IMR-90 (cell line): ENCODE data around the gene DCDC2. TPM values are rescaled to one million over a fixed set of nuclear protein-coding genes. Genes with fewer than 3 reads are reported as not detected.

Source experiments
- ATAC-seq: fragments of 200-7000 bp; cut with Tn5 transposase; 2 replicates; pipeline ENCODE4 v1.9.1; 2020; ENCODE audit warnings: low read depth, mild to moderate bottlenecking, moderate library complexity
- BruUV-seq: library from RNA; stranded (reverse); fragments of 400-500 nt; replicated peaks from 2 replicates; lab custom pipeline; 2021; lab: Mats Ljungman, UMichigan
- CTCF ChIA-PET: fragments of 300-600 bp; formaldehyde crosslinking; extraction: SDS; loops from one replicate; lab custom pipeline; 2021; ENCODE audit warnings: antibody characterized with exemption; lab: Yijun Ruan, JAX
- POLR2A ChIA-PET: fragments of 300-600 bp; sonication (Branson Sonifier 250); formaldehyde crosslinking; loops from one replicate; lab custom pipeline; 2022; ENCODE audit warnings: antibody characterized with exemption; ENCODE audit not compliant: unreplicated experiment; lab: Charles Lee
- DNase-seq: peaks from one replicate; pipeline ENCODE4 v3.0.0; 2013
- H2AFZ ChIP-seq: replicated peaks from 2 replicates; pipeline ENCODE3; 2013; ENCODE audit warnings: low read length, mild to moderate bottlenecking; ENCODE audit not compliant: poor library complexity
- H2AK5ac ChIP-seq: 2 replicates; pipeline ENCODE4 v1.6.1; 2013; ENCODE audit warnings: low read depth, low read length, inconsistent platforms
- H2AK9ac ChIP-seq: replicated peaks from 2 replicates; pipeline ENCODE3; 2013; ENCODE audit warnings: mild to moderate bottlenecking, low read depth, low read length, moderate library complexity; ENCODE audit not compliant: poor library complexity
- H2BK120ac ChIP-seq: 2 replicates; pipeline ENCODE4 v1.6.1; 2013; ENCODE audit warnings: low read depth, low read length, inconsistent platforms
- H2BK15ac ChIP-seq: 3 replicates; pipeline ENCODE4 v1.6.1; 2013; ENCODE audit warnings: low read depth, low read length, inconsistent platforms
- H2BK20ac ChIP-seq: 2 replicates; pipeline ENCODE4 v1.6.1; 2013; ENCODE audit warnings: low read depth, mild to moderate bottlenecking, inconsistent platforms, low read length, moderate library complexity
- H2BK5ac ChIP-seq: 2 replicates; pipeline ENCODE4 v1.6.1; 2013; ENCODE audit warnings: mild to moderate bottlenecking, low read depth, low read length, inconsistent platforms; ENCODE audit not compliant: poor library complexity, severe bottlenecking
- H3K14ac ChIP-seq: replicated peaks from 2 replicates; pipeline ENCODE4 v1.6.1; 2013; ENCODE audit warnings: low read depth, low read length, inconsistent platforms
- H3K18ac ChIP-seq: 2 replicates; pipeline ENCODE4 v1.6.1; 2013; ENCODE audit warnings: low read depth, low read length, control low read depth
- H3K23ac ChIP-seq: 2 replicates; pipeline ENCODE4 v1.6.1; 2013; ENCODE audit warnings: low read depth, low read length, inconsistent platforms
- H3K27ac ChIP-seq: 2 replicates; pipeline ENCODE4 v1.5.1; 2013; ENCODE audit warnings: mild to moderate bottlenecking, control low read depth, low read length; ENCODE audit not compliant: insufficient read depth
- H3K27me3 ChIP-seq: 2 replicates; pipeline ENCODE4 v1.6.1; 2013; ENCODE audit warnings: low read length; ENCODE audit not compliant: control insufficient read depth, insufficient read depth
- H3K36me3 ChIP-seq: 2 replicates; pipeline ENCODE4 v1.6.1; 2013; ENCODE audit warnings: low read length, mixed read lengths; ENCODE audit not compliant: control insufficient read depth, insufficient read depth
- H3K4ac ChIP-seq: 2 replicates; pipeline ENCODE4 v1.6.1; 2013; ENCODE audit warnings: low read depth, low read length, inconsistent platforms
- H3K4me1 ChIP-seq: 2 replicates; pipeline ENCODE4 v1.6.1; 2013; ENCODE audit warnings: low read length, mixed read lengths; ENCODE audit not compliant: control insufficient read depth, insufficient read depth
- H3K4me2 ChIP-seq: 2 replicates; pipeline ENCODE4 v1.6.1; 2013; ENCODE audit warnings: low read depth, mild to moderate bottlenecking, control low read depth, low read length, moderate library complexity
- H3K4me3 ChIP-seq: 2 replicates; pipeline ENCODE4 v1.5.1; 2013; ENCODE audit warnings: low read depth, mild to moderate bottlenecking, control low read depth, low read length, moderate library complexity; ENCODE audit not compliant: insufficient read depth
- H3K56ac ChIP-seq: 2 replicates; pipeline ENCODE4 v1.6.1; 2013; ENCODE audit warnings: low read length, inconsistent platforms; ENCODE audit not compliant: insufficient read depth; ENCODE audit errors: extremely low read depth
- H3K79me1 ChIP-seq, 2 experiments: 2 replicates each; pipeline ENCODE4 v1.6.1; 2013; ENCODE audit warnings: low read length in 2 of 2, inconsistent platforms in 1 of 2, low read depth in 1 of 2
- H3K9ac ChIP-seq: 2 replicates; pipeline ENCODE4 v1.6.1; 2013; ENCODE audit warnings: low read depth, low read length, control low read depth
- H3K9me1 ChIP-seq: 2 replicates; pipeline ENCODE4 v1.6.1; 2013; ENCODE audit warnings: low read length, inconsistent platforms; ENCODE audit not compliant: insufficient read depth
- H3K9me3 ChIP-seq: 2 replicates; pipeline ENCODE4 v1.6.1; 2013; ENCODE audit warnings: low read length; ENCODE audit not compliant: control insufficient read depth, insufficient read depth
- H4K20me1 ChIP-seq: 2 replicates; pipeline ENCODE4 v1.6.1; 2013; ENCODE audit warnings: low read length, inconsistent platforms; ENCODE audit not compliant: insufficient read depth
- H4K5ac ChIP-seq: 2 replicates; pipeline ENCODE4 v1.6.1; 2013; ENCODE audit warnings: mild to moderate bottlenecking, low read depth, low read length, control low read depth
- H4K8ac ChIP-seq, 2 experiments: 2 replicates each; pipeline ENCODE4 v1.6.1; 2013; ENCODE audit warnings: low read depth in 2 of 2, low read length in 2 of 2, control low read depth in 1 of 2, inconsistent platforms in 1 of 2
- H4K91ac ChIP-seq: 2 replicates; pipeline ENCODE4 v1.6.1; 2013; ENCODE audit warnings: low read depth, low read length, inconsistent platforms; ENCODE audit not compliant: insufficient read depth
- CEBPB ChIP-seq: IDR thresholded peaks from 2 replicates; pipeline ENCODE4 v1.6.1; 2012; ENCODE audit warnings: low read depth, low read length, improper control_type of control experiment
- CHD1 ChIP-seq: IDR thresholded peaks from 2 replicates; pipeline ENCODE4 v1.6.1; 2012; ENCODE audit warnings: low read depth, low read length, improper control_type of control experiment
- MAFK ChIP-seq: IDR thresholded peaks from 2 replicates; pipeline ENCODE4 v1.6.1; 2012; ENCODE audit warnings: low read depth, low read length, improper control_type of control experiment
- MAZ ChIP-seq: IDR thresholded peaks from 2 replicates; pipeline ENCODE4 v1.6.1; 2012; ENCODE audit warnings: low read depth, mild to moderate bottlenecking, low read length, improper control_type of control experiment, moderate library complexity, borderline replicate concordance
- RAD21 ChIP-seq: IDR thresholded peaks from 2 replicates; pipeline ENCODE4 v1.6.1; 2012; ENCODE audit warnings: low read length, improper control_type of control experiment
- RFX5 ChIP-seq: IDR thresholded peaks from 2 replicates; pipeline ENCODE4 v1.8.0; 2012; ENCODE audit warnings: low read depth, mild to moderate bottlenecking, low read length, moderate library complexity
- SMC3 ChIP-seq: fragments of 150-350 bp; IDR thresholded peaks from 2 replicates; pipeline ENCODE4 v1.6.1; 2016; ENCODE audit warnings: low read depth, mild to moderate bottlenecking, antibody characterized with exemption, low read length, moderate library complexity
- USF2 ChIP-seq: fragments of 150-350 bp; IDR thresholded peaks from 2 replicates; pipeline ENCODE4 v1.6.1; 2017; ENCODE audit warnings: mild to moderate bottlenecking, antibody characterized with exemption, low read length, low read depth
- dilution Hi-C: fragments of 300-500 bp; cut with HindIII; formaldehyde crosslinking; loops from one replicate; pipeline ENCODE4 v1.14.3; 2018; ENCODE audit warnings: low sequenced_read_pairs; ENCODE audit not compliant: unreplicated experiment
- in situ Hi-C: fragments of 300-500 bp; cut with MboI; formaldehyde crosslinking; loops from 3 replicates; pipeline ENCODE4 v1.14.3; 2019; ENCODE audit warnings: low sequenced_read_pairs, inconsistent platforms, mixed read lengths
- intact Hi-C: fragments of 100-400 bp; cut with micrococcal nuclease; formaldehyde crosslinking; loops from 2 replicates; pipeline ENCODE4 v1.10.0; 2022
- polyA plus RNA-seq, 3 experiments: library from polyadenylated mRNA; depleted of rRNA; stranded (reverse); fragments of >200 nt; gene quantifications; 2 replicates each; pipeline ENCODE4 v1.2.3, GENCODE V29; 2012; ENCODE audit warnings: low replicate concordance in 1 of 3
- total RNA-seq: library from RNA; depleted of rRNA; stranded (reverse); fragments of >200 nt; gene quantifications from 2 replicates; pipeline ENCODE4 v1.2.3, GENCODE V29; 2012
- TF ChIP-seq, protein P1 (sequence below): conservative IDR thresholded peaks from 2 replicates; pipeline ENCODE4 v1.5.1; 2012; ENCODE audit warnings: mild to moderate bottlenecking, low read depth, low read length, improper control_type of control experiment

DCDC2 gene
- total and polyA plus RNA-seq, 2 of the 4 experiments (the other 2 are of a cell fraction) = not detected

- H2AK9ac ChIP-seq = no peak overlapping the region
- no peak overlapping the region for H3K4me3 ChIP-seq
- H3K27ac ChIP-seq = no peak overlapping the region
- no peaks in the 10 kb centered on the region for H3K9me3 ChIP-seq
- H4K91ac ChIP-seq = no peak overlapping the region
- no peak overlapping the region for H3K23ac ChIP-seq
- POLR2A ChIA-PET = no interaction called here
- H3K56ac ChIP-seq = no peak overlapping the region
- no peak overlapping the region for H2BK20ac ChIP-seq
- H3K4me1 ChIP-seq = no peaks in the 10 kb centered on the region
- H2BK15ac ChIP-seq = no peak overlapping the region
- no peak for DNase-seq
- CTCF ChIA-PET = no interaction called here
- no peaks in the 10 kb centered on the region for H3K36me3 ChIP-seq
- no peaks in the 10 kb centered on the region for H3K79me1 ChIP-seq
- H4K8ac ChIP-seq = no peak overlapping the region
- no peak overlapping the region for H3K4ac ChIP-seq
- no peak overlapping the region for H3K18ac ChIP-seq
- TF ChIP-seq, protein P1, sequence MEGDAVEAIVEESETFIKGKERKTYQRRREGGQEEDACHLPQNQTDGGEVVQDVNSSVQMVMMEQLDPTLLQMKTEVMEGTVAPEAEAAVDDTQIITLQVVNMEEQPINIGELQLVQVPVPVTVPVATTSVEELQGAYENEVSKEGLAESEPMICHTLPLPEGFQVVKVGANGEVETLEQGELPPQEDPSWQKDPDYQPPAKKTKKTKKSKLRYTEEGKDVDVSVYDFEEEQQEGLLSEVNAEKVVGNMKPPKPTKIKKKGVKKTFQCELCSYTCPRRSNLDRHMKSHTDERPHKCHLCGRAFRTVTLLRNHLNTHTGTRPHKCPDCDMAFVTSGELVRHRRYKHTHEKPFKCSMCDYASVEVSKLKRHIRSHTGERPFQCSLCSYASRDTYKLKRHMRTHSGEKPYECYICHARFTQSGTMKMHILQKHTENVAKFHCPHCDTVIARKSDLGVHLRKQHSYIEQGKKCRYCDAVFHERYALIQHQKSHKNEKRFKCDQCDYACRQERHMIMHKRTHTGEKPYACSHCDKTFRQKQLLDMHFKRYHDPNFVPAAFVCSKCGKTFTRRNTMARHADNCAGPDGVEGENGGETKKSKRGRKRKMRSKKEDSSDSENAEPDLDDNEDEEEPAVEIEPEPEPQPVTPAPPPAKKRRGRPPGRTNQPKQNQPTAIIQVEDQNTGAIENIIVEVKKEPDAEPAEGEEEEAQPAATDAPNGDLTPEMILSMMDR = no peak
- no peak for TF ChIP-seq RAD21
- no peak for TF ChIP-seq MAZ
- no peak for TF ChIP-seq RFX5
- no peak for TF ChIP-seq SMC3
- no peak for TF ChIP-seq CHD1
- TF ChIP-seq MAFK = no peak
- no peak for TF ChIP-seq USF2
- no peak for TF ChIP-seq CEBPB
- BruUV-seq = no TSS peak
- no peaks in the 10 kb centered on the region for H3K27me3 ChIP-seq
- H2AK5ac ChIP-seq = no peak overlapping the region
- dilution Hi-C loops (no loop called here), in situ Hi-C loops (no loop called here), intact Hi-C loops (no loop called here)
- no peak overlapping the region for H2AFZ ChIP-seq
- no peaks in the 10 kb centered on the region for H4K20me1 ChIP-seq
- H3K4me2 ChIP-seq = no peak overlapping the region
- no peak overlapping the region for H2BK5ac ChIP-seq
- H3K9me1 ChIP-seq = no peaks in the 10 kb centered on the region
- H4K5ac ChIP-seq = no peak overlapping the region
- no peak for ATAC-seq
- no peak overlapping the region for H2BK120ac ChIP-seq
- no peak overlapping the region for H3K14ac ChIP-seq
- H3K9ac ChIP-seq = no peak overlapping the region
These were observed 104.5 kb downstream of the DCDC2 start for GRCh38 chr6:24253360-24253759.
